Stimulated activated CD8-positive, alpha-beta memory T cell treated with anti-CD3 and anti-CD28 coated beads, Interleukin-7, amount 100 ng/mL, for 1 hour (primary cell): ENCODE results near the gene STK16.
"Not testable (repeated sequence)": the region's sequence is repeated elsewhere in the genome, so short reads cannot be mapped to it uniquely, and the experiment has no call there.

Source experiments
- DNase-seq, 2 donors: peaks; one replicate each; pipeline ENCODE4 v3.0.0-alpha.2; 2020; ENCODE audit warnings: low read depth in 2 of 2

STK16 gene

GRCh38 chr2:219287116-219287440 lies 41.8 kb downstream of the STK16 start:
- DNase-seq, result not testable (repeated sequence)

- no peak for DNase-seq
These were observed 42.4 kb downstream of the STK16 start for GRCh38 chr2:219287580-219288265.

GRCh38 chr2:219289195-219289536 lies 43.9 kb downstream of the STK16 start:
- no peak for DNase-seq

GRCh38 chr2:219289537-219290361 lies 44.5 kb downstream of the STK16 start:
- no peak for DNase-seq

GRCh38 chr2:219290381-219291171 lies 45.3 kb downstream of the STK16 start:
- no peak for DNase-seq

GRCh38 chr2:219291394-219291793 lies 46.1 kb downstream of the STK16 start:
- DNase-seq, result no peak

- no peak for DNase-seq
These were observed 46.7 kb downstream of the STK16 start for GRCh38 chr2:219291910-219292490.

- DNase-seq, result no peak
These were observed 47.3 kb downstream of the STK16 start for GRCh38 chr2:219292616-219293015.

GRCh38 chr2:219293736-219294231 lies 48.5 kb downstream of the STK16 start:
- no peak for DNase-seq

- DNase-seq, result peak; percentile 73 to 82
These were observed 49.4 kb downstream of the STK16 start for GRCh38 chr2:219294356-219295351.

GRCh38 chr2:219296142-219296541 lies 50.9 kb downstream of the STK16 start:
- DNase-seq, result no peak

- DNase-seq, result no peak
These were observed 51.5 kb downstream of the STK16 start for GRCh38 chr2:219296631-219297391.

GRCh38 chr2:219297766-219298456 lies 52.6 kb downstream of the STK16 start:
- no peak for DNase-seq

- peak; percentile 80 to 82 for DNase-seq
These were observed 53.6 kb downstream of the STK16 start for GRCh38 chr2:219298759-219299371.

GRCh38 chr2:219299372-219299760 lies 54.1 kb downstream of the STK16 start:
- DNase-seq, result no peak
